Amygdala (tissue), 56 donors: ENCODE measurements around the gene ALDH1L1.

Experiments used
- DNase-seq, 56 donors: peaks; one replicate each; lab custom pipeline; 2025; lab: John Stamatoyannopoulos, UW

Gene ALDH1L1

GRCh38 chr3:126135406-126136076 lies 44.8 kb downstream of the ALDH1L1 start:
- no peak for DNase-seq

DNA sequence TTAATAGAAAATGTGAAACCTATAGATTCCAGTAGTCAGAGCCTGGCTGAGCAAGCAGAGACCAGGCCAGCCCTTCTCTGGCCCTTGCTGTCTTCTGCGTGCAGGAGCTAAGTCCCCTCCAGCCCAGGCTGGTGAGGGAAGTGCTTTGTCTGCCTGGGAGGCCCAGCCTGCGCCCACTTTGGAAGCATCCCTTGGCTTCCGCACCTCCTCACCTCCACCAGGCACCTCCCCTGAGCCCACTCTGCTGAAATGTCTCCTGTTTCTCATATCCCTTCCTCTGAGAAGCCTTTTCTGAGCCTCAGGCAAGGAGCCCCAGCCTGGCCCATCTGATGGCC lies 45.3 kb downstream of the ALDH1L1 start:
- DNase-seq: no peak

- peak in 31 of 56 donors; percentile 7 to 70 (median 26) for DNase-seq
These were observed 46.0 kb downstream of the ALDH1L1 start for GRCh38 chr3:126134219-126134975.

GRCh38 chr3:126133606-126134005 lies 46.8 kb downstream of the ALDH1L1 start:
- DNase-seq: no peak

- DNase-seq: peak in 1 of 56 donors; percentile 10
These were observed 47.5 kb downstream of the ALDH1L1 start for GRCh38 chr3:126132751-126133511.

GRCh38 chr3:126131881-126132750 lies 48.3 kb downstream of the ALDH1L1 start:
- no peak for DNase-seq

DNA sequence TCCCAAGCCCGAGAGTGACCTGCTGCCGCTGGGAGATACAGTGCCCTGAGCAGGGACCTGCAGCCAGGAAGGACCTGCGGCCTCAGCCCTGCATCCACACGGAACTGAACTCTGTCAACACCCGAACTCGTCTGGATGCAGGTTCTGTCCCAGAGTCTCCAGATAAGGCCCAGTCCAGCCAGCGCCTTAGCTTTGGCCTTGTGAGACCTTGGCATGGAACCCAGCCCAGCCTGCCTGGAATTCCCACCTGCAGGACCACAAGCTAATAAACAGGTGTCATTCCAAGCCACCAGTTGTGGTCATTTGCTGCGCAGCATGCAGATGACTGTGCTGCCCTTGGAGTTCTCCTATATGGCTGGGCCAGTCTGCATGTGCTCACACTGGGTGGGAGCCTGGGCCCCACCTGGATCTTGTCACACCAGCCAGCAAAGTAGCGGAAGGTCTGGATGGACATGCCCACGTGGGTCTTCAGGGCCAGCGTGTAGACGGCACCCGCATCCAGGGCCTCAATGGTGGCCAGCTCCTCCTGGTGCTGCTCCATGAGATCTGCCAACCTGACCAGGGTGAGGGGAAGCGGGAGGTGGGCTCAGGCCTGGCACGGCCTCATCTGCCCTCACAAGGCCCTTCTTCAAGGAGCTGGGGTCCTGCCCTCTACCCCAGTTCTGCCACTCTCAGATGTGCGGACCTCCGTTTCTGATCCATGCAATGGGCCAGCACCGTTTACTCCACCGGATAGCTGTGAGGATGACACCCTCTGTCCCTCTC lies 49.2 kb downstream of the ALDH1L1 start:
- no peak for DNase-seq

- no peak for DNase-seq
These were observed 50.1 kb downstream of the ALDH1L1 start for GRCh38 chr3:126130081-126130855.

GRCh38 chr3:126129398-126129891 lies 50.9 kb downstream of the ALDH1L1 start:
- DNase-seq: no peak

DNA sequence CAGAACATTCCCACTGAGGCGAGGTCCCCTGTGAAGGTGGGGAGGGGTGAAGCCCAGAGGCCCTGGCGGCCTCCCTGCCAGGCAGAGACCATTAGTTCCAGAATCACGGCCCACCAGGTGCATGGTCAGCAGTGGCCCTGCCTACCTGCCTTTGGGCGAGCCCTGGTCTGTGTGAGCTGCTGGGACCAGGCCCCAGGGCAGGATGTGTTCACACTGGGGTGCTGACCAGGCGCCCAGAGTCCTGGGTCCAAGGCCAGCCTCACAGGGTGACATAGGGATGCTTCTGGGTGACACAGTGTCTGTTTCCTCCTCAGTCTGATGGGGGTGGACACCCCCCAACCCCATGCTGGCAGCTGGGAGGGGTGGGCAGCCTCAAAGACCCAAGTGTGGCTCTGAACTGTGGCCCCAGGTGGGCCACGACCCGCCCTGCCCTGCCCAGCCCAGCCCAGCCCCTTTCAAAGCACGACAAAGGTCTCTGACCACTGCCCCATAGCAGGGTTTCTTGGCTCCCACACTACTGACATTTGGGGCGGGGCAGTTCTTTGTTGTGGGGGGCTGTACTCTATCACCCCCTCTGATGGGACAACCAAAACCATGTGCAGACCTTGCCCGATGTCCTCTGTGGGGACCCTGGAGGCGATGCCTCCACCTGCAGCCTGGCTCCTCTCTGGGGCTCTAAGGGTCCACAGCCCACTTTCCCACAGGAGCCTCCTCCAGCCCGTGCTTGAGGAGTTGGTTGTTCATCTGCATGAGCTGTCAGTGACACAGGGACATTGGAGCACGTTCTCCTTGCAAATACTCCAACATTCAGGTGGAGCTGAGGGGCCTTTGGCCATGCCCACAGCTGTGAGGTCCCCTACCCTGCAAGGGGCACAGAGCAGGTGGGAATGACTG lies 51.6 kb downstream of the ALDH1L1 start:
- no peak for DNase-seq

GRCh38 chr3:126127904-126128303 lies 52.5 kb downstream of the ALDH1L1 start:
- DNase-seq: no peak

DNA sequence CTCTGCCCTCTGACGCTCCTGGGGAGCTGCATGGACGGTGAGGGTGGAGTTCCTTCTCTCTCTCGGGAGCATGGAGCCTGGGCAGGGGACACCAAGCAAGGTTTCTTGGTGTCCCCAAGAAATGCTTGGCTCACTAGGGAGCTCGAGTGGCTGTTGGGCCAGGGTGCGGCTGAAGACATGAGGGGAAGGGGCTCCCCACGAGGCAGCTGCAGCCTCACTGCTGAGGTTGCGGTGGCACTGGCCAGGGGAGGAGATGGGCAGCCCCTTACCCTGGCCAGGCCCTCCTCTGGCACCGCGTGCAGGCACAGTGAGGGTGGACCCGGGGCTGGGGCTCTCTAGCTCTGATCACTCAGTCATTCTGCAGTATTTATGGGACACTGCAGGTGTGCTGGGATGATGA lies 52.9 kb downstream of the ALDH1L1 start:
- DNase-seq: no peak

DNA sequence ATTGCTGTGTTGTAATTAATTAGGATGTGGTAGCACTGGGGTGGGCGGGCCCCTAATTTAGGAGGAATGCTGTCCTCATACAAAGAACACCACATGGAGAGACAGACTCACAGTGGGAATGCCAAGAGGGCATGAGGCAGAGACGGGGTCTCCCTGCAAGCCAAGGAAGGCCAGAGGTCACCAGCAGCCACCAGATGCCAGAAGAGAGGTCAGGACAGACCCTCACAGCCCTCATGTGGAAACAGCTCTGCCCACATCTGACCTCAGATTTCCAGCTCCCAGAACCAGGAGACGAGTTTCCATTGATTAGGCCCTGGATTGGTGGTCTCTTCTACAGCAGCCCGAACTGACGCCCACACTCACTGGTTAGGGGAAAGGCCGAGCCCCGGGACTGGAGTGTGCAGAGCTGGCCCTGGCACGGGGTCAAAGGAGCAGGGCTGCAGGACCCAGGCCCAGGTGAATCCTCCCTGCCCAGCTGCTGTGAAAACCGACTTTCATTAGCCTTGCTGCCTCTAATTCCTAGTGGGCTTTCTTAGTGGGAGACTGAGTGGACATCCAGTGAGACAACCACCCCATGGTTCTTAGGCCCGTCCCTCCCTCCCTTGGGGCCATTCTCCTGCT lies 53.5 kb downstream of the ALDH1L1 start:
- no peak for DNase-seq

DNA sequence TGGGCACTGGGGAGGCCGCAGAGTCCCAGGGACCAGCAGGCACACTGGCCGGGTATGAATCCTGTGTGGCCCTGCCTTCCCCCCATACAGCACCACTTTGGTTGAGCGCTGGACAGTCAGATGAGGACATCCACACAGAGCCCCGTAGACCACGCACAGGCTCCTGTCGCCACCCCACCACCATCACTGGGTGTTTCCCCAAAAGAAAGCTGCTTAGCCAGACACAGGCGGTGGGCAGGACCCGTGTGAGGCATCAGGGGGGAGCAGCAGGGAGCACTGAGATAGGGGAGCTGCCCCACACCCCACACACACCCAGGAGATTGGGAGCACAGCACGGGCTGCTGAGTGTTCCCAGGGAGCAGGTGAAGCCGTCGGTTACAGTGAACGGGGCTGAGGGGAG lies 54.1 kb downstream of the ALDH1L1 start:
- no peak for DNase-seq

GRCh38 chr3:126125781-126126251 lies 54.6 kb downstream of the ALDH1L1 start:
- no peak for DNase-seq

DNA sequence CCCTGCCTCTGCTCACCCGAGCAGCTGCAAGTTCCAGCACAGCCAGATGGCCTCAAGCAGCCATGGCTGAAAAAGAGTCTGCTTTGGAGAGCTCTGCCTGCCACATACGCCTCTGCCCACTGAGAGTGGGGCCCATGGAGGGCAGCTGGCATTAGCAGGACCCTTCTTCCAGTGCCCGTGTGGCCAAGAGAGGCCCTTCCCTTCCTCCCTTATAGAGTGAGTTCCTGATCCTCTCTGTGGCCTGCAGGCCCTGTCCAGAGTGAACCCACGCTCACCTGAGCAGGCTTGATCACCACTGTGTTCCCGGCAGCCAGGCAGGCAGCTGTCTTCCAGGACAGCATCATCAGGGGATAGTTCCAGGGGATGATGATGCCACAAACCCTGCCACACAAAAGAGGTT lies 55.0 kb downstream of the ALDH1L1 start:
- no peak for DNase-seq

DNA sequence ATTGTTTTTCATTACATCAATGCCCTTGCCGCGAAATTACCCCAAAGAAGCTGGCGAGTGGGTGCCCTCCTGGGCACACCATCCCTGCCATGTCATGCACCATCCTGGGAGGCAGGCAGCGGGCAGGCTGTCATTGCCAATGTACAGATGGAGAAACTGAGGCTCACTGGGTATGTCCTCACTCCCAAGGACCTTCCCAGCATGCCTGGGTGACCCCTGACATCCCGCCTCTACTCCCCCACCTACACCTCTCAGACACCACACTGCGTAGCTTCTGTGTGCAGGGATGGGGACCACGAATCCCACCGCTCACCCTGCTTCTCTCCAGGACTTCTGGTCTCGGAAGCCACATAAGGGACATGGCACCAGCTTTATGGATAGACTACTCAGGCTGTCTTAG lies 55.5 kb downstream of the ALDH1L1 start:
- DNase-seq: no peak
